Tibial nerve (tissue), 3 donors: ENCODE measurements around the gene KCNA2.

Experiments
- POLR2A ChIP-seq, 2 donors: fragments of 450-650 bp; IDR thresholded peaks; one replicate each; pipeline ENCODE4 v1.6.1; 2017; ENCODE audit warnings: antibody characterized with exemption in 2 of 2, mild to moderate bottlenecking in 2 of 2, moderate library complexity in 2 of 2
- TF ChIP-seq, protein P1 (sequence below), 5 experiments: fragments of 200-600 bp in 3 of 5; fragments of 450-650 bp in 2 of 5; sonication (generic) in 3 of 5; IDR thresholded peaks; one replicate each; pipeline ENCODE4 v1.5.1; 2016 to 2019; ENCODE audit warnings: antibody characterized with exemption in 5 of 5, mild to moderate bottlenecking in 3 of 5, moderate library complexity in 2 of 5

DNA sequence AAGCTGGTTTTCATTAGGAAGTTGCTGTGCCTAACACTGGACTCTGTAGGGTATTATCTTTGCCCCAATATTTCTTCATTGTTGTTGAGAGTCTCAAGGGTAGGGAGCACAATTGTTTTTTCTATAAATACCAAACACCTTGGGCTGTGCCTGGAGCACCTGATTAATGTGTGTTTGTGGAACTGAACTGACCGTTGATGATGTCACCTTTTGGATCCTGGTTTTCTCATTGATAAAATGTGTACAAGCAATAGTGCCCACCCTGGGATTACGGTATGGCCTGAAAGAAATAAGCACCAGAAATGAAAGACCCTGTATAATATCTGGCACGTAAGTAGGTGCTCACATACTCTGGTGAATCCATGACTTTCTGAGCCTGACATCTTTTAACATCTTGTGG lies 39.3 kb downstream of the KCNA2 start:
- TF ChIP-seq, protein P1, sequence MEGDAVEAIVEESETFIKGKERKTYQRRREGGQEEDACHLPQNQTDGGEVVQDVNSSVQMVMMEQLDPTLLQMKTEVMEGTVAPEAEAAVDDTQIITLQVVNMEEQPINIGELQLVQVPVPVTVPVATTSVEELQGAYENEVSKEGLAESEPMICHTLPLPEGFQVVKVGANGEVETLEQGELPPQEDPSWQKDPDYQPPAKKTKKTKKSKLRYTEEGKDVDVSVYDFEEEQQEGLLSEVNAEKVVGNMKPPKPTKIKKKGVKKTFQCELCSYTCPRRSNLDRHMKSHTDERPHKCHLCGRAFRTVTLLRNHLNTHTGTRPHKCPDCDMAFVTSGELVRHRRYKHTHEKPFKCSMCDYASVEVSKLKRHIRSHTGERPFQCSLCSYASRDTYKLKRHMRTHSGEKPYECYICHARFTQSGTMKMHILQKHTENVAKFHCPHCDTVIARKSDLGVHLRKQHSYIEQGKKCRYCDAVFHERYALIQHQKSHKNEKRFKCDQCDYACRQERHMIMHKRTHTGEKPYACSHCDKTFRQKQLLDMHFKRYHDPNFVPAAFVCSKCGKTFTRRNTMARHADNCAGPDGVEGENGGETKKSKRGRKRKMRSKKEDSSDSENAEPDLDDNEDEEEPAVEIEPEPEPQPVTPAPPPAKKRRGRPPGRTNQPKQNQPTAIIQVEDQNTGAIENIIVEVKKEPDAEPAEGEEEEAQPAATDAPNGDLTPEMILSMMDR (IDR thresholded peaks at IDR 0.05) = no peak
- no peak for TF ChIP-seq POLR2A (IDR thresholded peaks at IDR 0.05)
